ENCODE data around the gene RCOR1. TPM values are rescaled to one million over a fixed set of nuclear protein-coding genes. Genes with fewer than 3 reads are reported as not detected.

The RCOR1 gene
- total RNA-seq, 1 donor from 2014 or later, result 19.7 TPM

- no peak for FAIRE-seq
- no peak for DNase-seq (ENCODE audit: low read depth)
- no peak overlapping the region for H3K4me3 ChIP-seq (ENCODE audit: low read depth, low read length)
- TF ChIP-seq, protein P1, sequence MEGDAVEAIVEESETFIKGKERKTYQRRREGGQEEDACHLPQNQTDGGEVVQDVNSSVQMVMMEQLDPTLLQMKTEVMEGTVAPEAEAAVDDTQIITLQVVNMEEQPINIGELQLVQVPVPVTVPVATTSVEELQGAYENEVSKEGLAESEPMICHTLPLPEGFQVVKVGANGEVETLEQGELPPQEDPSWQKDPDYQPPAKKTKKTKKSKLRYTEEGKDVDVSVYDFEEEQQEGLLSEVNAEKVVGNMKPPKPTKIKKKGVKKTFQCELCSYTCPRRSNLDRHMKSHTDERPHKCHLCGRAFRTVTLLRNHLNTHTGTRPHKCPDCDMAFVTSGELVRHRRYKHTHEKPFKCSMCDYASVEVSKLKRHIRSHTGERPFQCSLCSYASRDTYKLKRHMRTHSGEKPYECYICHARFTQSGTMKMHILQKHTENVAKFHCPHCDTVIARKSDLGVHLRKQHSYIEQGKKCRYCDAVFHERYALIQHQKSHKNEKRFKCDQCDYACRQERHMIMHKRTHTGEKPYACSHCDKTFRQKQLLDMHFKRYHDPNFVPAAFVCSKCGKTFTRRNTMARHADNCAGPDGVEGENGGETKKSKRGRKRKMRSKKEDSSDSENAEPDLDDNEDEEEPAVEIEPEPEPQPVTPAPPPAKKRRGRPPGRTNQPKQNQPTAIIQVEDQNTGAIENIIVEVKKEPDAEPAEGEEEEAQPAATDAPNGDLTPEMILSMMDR (IDR thresholded peaks at IDR 0.05; ENCODE audit: insufficient read depth, low read length, severe bottlenecking), result no peak
- H3K36me3 ChIP-seq (ENCODE audit: control insufficient read depth, insufficient read depth, low read length), result peaks cover 1% of the 10 kb centered on the region
- no peaks in the 10 kb centered on the region for H3K27me3 ChIP-seq (ENCODE audit: control insufficient read depth, insufficient read depth, low read length)
Measured at GRCh38 chr14:102690509-102691286, 98.2 kb downstream of the RCOR1 start.

DNA sequence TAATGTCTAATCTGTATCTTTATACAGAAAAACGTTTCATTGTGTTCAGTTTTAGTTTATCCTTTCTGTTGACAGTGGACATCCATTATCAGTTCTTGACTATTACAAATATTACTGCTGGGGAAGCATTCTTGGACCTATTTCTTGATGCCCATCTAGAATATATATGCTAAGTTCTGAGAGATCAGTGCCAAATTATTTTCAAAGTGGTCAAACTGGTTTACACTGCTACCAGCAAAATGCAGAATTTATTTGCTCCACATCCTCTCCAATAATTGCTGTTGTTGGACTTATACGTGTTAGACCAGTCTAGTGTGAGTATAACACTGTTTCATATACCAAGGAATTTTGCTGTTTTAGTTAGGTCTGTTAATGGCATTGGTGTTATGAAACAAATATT, 99.3 kb downstream of the RCOR1 start:
- Histone ChIP-seq H3K36me3 (ENCODE audit: control insufficient read depth, insufficient read depth, low read length) (peaks cover 1% of the 10 kb centered on the region), H3K27me3 (ENCODE audit: control insufficient read depth, insufficient read depth, low read length) (no peaks in the 10 kb centered on the region), H3K4me3 (ENCODE audit: low read depth, low read length) (no peak overlapping the region)
- no peak for DNase-seq (ENCODE audit: low read depth)
- no peak for FAIRE-seq
- TF ChIP-seq, protein P1 (IDR thresholded peaks at IDR 0.05; ENCODE audit: insufficient read depth, low read length, severe bottlenecking), result no peak

DNA sequence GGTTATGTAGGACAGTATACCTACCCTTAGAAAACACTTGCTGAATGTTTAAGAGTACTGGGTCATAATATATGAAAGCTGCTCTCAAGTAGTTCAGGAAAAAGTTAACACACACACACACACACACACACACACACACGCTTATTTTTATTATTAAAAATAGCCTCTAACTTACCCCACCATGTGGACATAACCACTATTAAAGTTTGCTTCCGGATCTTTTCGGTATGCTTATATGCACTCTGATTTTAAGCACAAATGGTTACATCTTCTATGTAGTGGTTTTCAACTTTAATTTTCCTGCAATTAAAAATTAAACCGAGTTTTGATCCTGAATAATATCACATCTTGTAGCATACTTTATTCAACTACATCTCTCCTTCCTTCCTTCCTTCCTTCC, 99.9 kb downstream of the RCOR1 start:
- H3K36me3 ChIP-seq (ENCODE audit: control insufficient read depth, insufficient read depth, low read length), result peaks cover 1% of the 10 kb centered on the region
- H3K4me3 ChIP-seq (ENCODE audit: low read depth, low read length), result no peak overlapping the region
- no peaks in the 10 kb centered on the region for H3K27me3 ChIP-seq (ENCODE audit: control insufficient read depth, insufficient read depth, low read length)
- TF ChIP-seq, protein P1 (IDR thresholded peaks at IDR 0.05; ENCODE audit: insufficient read depth, low read length, severe bottlenecking), result no peak
- FAIRE-seq (no peak), DNase-seq (ENCODE audit: low read depth) (no peak)

GRCh38 chr14:102693006-102693755, 100.7 kb downstream of the RCOR1 start:
- Histone ChIP-seq H3K4me3 (ENCODE audit: low read depth, low read length) (no peak overlapping the region), H3K36me3 (ENCODE audit: control insufficient read depth, insufficient read depth, low read length) (peaks cover 1% of the 10 kb centered on the region), H3K27me3 (ENCODE audit: control insufficient read depth, insufficient read depth, low read length) (no peaks in the 10 kb centered on the region)
- TF ChIP-seq, protein P1 (IDR thresholded peaks at IDR 0.05; ENCODE audit: insufficient read depth, low read length, severe bottlenecking), result no peak
- no peak for FAIRE-seq
- DNase-seq (ENCODE audit: low read depth), result no peak

DNA sequence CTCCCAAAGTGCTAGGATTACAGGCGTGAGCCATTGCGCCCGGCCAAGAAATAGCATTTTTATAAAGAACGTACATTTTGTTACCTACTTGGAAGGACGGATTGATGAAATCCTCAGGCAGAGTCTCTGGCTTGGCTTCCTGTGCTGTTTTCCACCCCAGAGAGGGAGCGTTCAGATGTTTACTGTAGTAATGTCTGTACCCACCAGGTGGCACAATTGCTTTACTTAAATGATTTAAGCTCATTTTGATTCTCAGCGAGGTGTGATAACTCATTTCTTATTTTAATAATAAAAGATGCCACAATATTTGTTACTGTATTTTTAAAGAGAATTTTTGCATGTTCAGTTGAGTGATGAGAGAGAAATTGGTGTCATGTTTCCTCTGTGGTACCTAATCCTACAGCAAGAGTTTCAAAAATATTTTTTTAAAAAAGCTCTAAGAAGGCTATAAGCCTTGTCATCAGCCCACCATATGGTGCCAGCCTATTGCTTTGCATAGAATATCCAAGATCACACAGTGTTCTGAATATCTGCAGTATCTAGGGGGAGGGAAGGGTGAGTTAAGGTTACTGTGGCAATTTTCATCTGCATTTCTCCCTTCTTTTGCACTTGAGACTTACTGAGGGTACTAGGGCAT, 102.2 kb downstream of the RCOR1 start:
- DNase-seq (ENCODE audit: low read depth), result peak; percentile 67

More for the DNA sequence above, 102.2 kb downstream of the RCOR1 start:
- Histone ChIP-seq H3K36me3 (ENCODE audit: control insufficient read depth, insufficient read depth, low read length) (peaks cover 1% of the 10 kb centered on the region), H3K27me3 (ENCODE audit: control insufficient read depth, insufficient read depth, low read length) (no peaks in the 10 kb centered on the region), H3K4me3 (ENCODE audit: low read depth, low read length) (no peak overlapping the region)
- no peak for FAIRE-seq
- TF ChIP-seq, protein P1 (IDR thresholded peaks at IDR 0.05; ENCODE audit: insufficient read depth, low read length, severe bottlenecking), result peak; percentile 49

Measured in bronchial epithelial cell (primary cell).